ENCODE data around the gene CAMK4. TPM values are rescaled to one million over a fixed set of nuclear protein-coding genes. Genes with fewer than 3 reads are reported as not detected.

CAMK4 gene
- total RNA-seq, 1 donor from 2014 or later, result 33.7 TPM

DNA sequence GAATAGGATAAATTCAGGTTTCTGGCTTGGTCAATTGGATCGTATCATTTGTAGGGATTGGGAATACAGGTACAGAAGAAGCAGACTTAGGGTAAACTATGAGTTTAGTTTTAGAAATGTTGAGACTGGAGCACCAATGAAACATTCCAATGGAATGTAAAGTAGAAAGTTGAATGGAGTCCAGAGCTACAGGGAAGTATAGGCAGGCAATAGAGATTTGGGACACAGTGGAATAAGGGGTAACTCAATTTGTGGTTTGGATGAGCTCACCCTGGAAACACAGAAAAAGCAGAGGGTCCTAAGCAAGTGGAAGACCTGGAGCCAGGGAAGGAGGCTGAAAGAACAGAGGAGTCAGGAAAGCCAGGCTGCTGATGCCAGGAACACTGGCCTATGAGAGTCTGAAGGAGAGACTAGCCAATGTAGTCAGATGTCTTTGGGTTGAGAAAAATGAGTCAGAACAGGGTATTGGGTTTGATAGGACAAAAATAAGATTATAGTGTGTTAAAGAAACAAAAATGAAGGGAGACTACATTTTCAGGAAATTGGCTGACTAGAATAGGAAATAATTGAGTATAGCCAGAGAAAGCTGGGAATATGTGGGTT is 215.4 kb downstream of the CAMK4 start:
- Mint-ChIP-seq H3K27ac (ENCODE audit: unreplicated experiment) (no peak overlapping the region), H3K27me3 (ENCODE audit: unreplicated experiment) (no peaks in the 10 kb centered on the region), H3K4me3 (ENCODE audit: unreplicated experiment) (no peak overlapping the region), H3K36me3 (ENCODE audit: unreplicated experiment) (peaks cover 4% of the 10 kb centered on the region), H3K9me3 (ENCODE audit: unreplicated experiment) (no peaks in the 10 kb centered on the region), H3K4me1 (ENCODE audit: low read depth, unreplicated experiment) (peaks cover 3% of the 10 kb centered on the region)
- DNase-seq, result no peak
- TF ChIP-seq, protein P1, sequence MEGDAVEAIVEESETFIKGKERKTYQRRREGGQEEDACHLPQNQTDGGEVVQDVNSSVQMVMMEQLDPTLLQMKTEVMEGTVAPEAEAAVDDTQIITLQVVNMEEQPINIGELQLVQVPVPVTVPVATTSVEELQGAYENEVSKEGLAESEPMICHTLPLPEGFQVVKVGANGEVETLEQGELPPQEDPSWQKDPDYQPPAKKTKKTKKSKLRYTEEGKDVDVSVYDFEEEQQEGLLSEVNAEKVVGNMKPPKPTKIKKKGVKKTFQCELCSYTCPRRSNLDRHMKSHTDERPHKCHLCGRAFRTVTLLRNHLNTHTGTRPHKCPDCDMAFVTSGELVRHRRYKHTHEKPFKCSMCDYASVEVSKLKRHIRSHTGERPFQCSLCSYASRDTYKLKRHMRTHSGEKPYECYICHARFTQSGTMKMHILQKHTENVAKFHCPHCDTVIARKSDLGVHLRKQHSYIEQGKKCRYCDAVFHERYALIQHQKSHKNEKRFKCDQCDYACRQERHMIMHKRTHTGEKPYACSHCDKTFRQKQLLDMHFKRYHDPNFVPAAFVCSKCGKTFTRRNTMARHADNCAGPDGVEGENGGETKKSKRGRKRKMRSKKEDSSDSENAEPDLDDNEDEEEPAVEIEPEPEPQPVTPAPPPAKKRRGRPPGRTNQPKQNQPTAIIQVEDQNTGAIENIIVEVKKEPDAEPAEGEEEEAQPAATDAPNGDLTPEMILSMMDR (IDR thresholded peaks at IDR 0.05; ENCODE audit: partially characterized antibody, unreplicated experiment), result no peak

DNA sequence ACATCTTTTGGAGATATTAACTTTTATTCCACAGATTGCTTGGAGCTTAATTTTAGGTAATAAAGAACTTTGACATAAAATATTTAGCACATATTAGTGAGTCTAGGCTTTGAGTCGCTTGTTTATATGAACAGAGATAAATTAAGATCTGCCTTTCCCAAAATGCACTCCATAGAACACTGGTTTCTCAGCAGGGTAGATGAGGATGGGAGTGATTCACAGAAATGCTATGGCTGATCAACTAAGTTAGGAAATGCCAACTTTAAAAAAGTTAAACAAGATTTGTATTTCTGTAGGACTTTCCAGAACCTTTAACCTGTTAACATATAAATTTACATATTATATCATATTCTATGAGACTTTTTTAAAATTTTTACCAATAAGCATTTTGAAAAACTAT is 222.9 kb downstream of the CAMK4 start:
- no peak for DNase-seq
- no peaks in the 10 kb centered on the region for H3K27me3 Mint-ChIP-seq (ENCODE audit: unreplicated experiment)
- no peaks in the 10 kb centered on the region for H3K9me3 Mint-ChIP-seq (ENCODE audit: unreplicated experiment)
- no peak overlapping the region for H3K4me3 Mint-ChIP-seq (ENCODE audit: unreplicated experiment)
- H3K36me3 Mint-ChIP-seq (ENCODE audit: unreplicated experiment), result peaks cover 4% of the 10 kb centered on the region
- no peak overlapping the region for H3K27ac Mint-ChIP-seq (ENCODE audit: unreplicated experiment)
- TF ChIP-seq, protein P1 (IDR thresholded peaks at IDR 0.05; ENCODE audit: partially characterized antibody, unreplicated experiment), result no peak
- peaks cover 3% of the 10 kb centered on the region for H3K4me1 Mint-ChIP-seq (ENCODE audit: low read depth, unreplicated experiment)

DNA sequence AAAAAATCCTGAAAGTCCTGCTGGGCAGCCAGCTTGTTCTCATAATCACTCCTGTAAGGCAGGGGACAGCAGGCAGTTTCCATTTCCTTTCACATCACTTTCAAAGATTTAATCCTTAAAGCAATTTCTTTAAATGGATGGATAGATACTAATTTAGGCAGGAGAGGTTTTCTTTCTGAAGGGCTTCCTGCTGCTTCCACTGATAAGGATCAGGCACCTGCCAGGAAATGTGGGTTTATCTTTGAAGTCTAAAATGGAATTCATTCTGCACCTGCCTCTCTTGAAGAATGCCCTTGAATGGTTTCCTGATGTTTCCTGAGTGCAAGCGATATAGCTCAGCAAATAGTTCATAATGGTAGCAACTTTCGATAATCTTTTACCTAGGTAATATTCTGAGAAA is 223.6 kb downstream of the CAMK4 start:
- H3K4me1 Mint-ChIP-seq (ENCODE audit: low read depth, unreplicated experiment), result peaks cover 6% of the 10 kb centered on the region
- no peaks in the 10 kb centered on the region for H3K27me3 Mint-ChIP-seq (ENCODE audit: unreplicated experiment)
- H3K9me3 Mint-ChIP-seq (ENCODE audit: unreplicated experiment), result no peaks in the 10 kb centered on the region
- H3K36me3 Mint-ChIP-seq (ENCODE audit: unreplicated experiment), result peaks cover 4% of the 10 kb centered on the region
- DNase-seq, result no peak
- TF ChIP-seq, protein P1 (IDR thresholded peaks at IDR 0.05; ENCODE audit: partially characterized antibody, unreplicated experiment), result no peak
- H3K27ac Mint-ChIP-seq (ENCODE audit: unreplicated experiment), result no peak overlapping the region
- H3K4me3 Mint-ChIP-seq (ENCODE audit: unreplicated experiment), result no peak overlapping the region

DNA sequence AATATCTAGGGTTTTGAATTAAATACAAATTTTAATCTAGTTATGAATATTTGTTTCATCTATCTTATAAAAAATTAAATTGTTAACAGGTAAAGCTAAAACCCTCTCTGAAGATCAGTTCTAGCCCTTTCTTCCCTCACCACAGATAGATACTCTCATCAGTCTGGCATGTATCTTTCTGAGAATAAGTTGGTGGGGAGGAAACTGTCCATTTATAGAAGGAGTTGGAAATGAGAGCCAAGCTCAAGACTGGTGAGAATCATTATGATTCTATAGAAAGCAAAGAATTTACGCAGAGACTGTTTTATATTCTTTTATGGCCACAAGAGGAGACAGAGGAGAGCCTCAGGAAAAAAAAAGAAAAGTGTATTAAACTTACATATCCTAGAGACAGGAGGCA is 229.1 kb downstream of the CAMK4 start:
- Mint-ChIP-seq H3K4me3 (ENCODE audit: unreplicated experiment) (peak overlapping the region; percentile 59), H3K4me1 (ENCODE audit: low read depth, unreplicated experiment) (peaks cover 29% of the 10 kb centered on the region), H3K36me3 (ENCODE audit: unreplicated experiment) (no peaks in the 10 kb centered on the region), H3K9me3 (ENCODE audit: unreplicated experiment) (peaks cover 5% of the 10 kb centered on the region), H3K27me3 (ENCODE audit: unreplicated experiment) (peaks cover 3% of the 10 kb centered on the region), H3K27ac (ENCODE audit: unreplicated experiment) (peak overlapping the region; percentile 87)
- TF ChIP-seq, protein P1 (IDR thresholded peaks at IDR 0.05; ENCODE audit: partially characterized antibody, unreplicated experiment), result no peak
- DNase-seq, result no peak

DNA sequence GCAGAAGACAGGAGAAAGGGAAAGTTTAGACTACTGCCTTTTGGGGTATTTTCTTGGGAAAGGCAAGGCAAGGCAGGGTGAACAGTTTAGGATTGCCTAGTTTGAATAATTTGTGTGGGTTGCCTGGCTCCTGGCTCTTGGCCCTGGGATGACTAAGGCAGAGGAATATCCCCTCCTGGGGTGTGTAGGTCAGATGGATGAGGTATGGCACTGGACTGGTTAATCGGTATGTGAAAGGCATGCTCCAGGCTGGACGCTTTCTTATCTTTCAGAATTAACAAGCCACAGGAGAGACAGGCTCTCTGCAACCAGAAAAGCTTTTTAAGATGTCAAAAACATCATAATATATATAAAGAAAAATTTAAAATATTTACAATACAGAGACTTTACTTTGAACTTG is 229.6 kb downstream of the CAMK4 start:
- Mint-ChIP-seq H3K9me3 (ENCODE audit: unreplicated experiment) (peaks cover 5% of the 10 kb centered on the region), H3K4me1 (ENCODE audit: low read depth, unreplicated experiment) (peaks cover 29% of the 10 kb centered on the region), H3K4me3 (ENCODE audit: unreplicated experiment) (peak overlapping the region; percentile 59), H3K27me3 (ENCODE audit: unreplicated experiment) (peaks cover 3% of the 10 kb centered on the region), H3K27ac (ENCODE audit: unreplicated experiment) (peak overlapping the region; percentile 87), H3K36me3 (ENCODE audit: unreplicated experiment) (no peaks in the 10 kb centered on the region)
- TF ChIP-seq, protein P1 (IDR thresholded peaks at IDR 0.05; ENCODE audit: partially characterized antibody, unreplicated experiment), result no peak
- no peak for DNase-seq

Measured in glutamatergic neuron (in vitro differentiated cells).